Activated CD4-positive, alpha-beta T cell treated with anti-CD3 and anti-CD28 coated beads for 24 hours (primary cell): ENCODE results near the gene ERVW-1.
"Not testable (repeated sequence)": the region's sequence is repeated elsewhere in the genome, so short reads cannot be mapped to it uniquely, and the experiment has no call there.

Source experiments
- DNase-seq, 2 donors: peaks; one replicate each; pipeline ENCODE4 v3.0.0-alpha.2; 2020; ENCODE audit warnings: low read depth in 2 of 2

ERVW-1 gene

DNA sequence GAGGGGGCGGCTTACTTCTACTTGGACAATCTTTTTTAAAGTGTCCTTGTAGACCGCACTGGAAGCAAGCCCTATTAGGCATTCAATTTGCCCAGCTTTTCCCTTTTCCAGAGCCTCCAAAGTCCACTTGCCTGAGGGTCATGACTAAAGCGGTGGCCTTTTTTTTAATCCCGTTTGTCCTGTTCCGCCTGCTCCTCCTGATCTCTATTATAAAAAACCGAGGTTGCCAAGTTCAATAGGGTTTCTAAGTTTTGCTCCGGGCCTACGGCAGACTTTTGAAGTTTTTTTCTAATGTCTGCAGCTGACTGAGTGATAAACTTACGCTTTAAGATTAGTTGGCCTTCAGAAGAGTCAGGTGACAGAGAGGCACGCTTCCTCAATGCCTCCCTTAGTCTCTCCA lies 3.8 kb downstream of the ERVW-1 start:
- DNase-seq: not testable (repeated sequence)

DNA sequence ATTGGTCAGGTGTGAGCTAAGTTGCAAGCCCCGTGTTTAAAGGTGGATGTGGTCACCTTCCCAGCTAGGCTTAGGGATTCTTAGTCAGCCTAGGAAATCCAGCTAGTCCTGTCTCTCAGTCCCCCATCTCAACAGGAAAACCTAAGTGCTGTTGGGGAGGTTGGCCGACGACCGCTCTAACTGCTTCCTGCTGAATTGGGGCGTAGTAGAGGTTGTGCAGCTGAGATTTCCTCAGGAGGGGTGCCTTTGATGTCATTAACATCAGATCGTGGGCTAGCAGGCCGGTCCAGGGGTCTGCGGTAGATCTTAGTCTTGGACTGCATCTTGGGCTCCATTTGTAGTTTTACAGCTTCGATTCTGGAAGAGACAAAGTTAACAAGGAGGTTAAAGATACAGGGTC lies 9.2 kb downstream of the ERVW-1 start:
- DNase-seq: not testable (repeated sequence)

DNA sequence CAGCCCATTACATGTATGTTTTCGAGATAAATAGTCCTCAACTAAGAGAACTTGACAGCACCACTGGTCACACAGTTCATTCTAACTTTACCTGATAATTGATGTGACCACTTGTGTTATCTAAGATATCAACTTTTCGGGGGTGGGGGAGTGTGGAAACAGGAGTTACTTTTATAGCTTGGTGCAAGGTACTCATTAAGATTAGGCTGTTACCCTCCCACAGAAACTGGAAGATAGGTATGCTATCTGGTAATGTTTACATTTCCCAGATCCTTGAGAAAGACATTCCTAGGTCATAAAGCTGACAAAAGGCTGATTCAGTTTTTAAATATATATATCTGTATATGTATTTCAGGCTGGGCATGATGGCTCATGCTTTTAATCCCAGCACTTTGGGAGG lies 11.1 kb downstream of the ERVW-1 start:
- DNase-seq: no peak

DNA sequence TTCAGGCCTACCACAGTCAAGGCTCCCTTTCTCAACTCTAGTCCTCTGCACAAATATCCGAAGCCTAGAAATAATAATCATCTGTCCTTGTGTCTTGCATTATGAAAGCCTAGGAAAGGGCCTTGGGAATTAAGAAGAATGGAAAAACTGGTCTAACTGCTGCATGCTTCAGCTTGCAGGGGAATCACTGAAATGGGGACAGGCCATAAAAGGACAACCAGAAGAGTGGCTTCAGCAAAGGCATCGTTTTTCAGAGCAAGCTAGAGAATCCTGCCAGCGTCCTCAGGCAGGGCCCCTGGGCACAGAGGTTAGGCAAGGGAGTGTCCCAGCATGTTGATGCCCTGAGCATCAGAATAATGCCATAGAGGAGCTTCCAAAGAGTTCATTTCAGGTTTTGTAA lies 13.2 kb downstream of the ERVW-1 start:
- no peak for DNase-seq

DNA sequence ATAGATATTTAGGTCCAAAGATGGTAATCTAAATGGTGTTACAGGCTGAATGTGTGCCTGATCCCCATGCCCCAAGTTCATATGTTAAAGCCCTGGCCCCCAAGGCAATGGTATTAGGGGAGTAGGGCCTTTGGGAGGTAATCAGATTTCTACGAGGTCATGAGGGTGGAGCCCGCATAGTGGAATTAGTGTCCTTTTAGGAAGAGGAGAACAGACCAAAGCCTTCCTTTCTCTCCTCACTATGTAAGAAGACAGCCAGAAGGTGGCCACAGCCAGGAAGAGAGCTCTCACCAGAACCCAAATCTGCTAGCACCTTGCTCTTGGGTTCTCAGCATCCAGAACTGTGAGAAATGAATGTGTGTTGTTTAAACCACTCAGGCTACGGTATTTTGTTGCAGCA lies 15.2 kb downstream of the ERVW-1 start:
- no peak for DNase-seq

DNA sequence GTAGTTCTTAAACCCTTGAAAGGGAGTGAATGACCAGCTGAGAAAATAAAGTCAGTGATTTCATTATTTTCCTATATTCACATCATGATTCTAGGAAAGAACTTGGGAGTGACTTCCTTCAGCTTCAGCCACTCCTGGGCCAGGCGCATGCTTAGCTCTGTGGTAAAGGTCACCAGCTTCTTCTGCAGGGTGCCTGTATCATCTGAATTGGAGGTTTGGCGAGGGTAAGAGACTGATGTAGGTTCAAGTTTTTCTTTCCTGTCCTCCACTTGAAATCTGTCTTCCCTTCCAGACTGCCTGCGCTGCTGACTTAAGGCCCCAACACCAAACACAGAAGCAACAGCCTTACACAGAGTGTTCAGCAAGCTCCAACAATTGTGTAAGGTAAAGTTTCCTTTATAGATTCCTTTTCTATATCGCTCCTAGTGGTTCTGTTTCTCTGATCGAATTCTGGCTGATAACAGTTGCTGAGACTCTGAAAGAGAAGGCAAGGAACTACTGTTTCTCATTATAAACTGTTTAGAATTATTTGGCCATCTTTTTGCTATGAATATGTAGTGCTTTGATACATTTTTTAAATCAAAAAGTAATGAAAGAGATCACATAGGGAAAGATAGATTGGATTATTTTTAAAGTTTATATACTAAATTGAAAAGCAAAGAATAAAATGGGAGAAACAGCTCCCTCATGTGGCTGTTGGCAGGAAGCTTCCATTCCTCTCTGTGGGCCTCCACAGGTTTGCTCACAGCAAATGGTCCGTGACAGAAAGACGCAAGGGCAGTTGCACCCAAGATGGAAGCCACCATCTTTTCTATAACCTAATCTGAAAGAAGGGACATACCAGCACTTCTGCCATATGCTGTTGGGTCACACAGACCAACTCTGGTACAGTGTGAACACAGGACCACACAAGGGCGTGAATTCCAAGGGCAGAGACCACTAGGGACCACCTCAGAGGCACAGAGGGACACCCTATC lies 16.4 kb downstream of the ERVW-1 start:
- peak in 1 of 2 donors; percentile 10 for DNase-seq

DNA sequence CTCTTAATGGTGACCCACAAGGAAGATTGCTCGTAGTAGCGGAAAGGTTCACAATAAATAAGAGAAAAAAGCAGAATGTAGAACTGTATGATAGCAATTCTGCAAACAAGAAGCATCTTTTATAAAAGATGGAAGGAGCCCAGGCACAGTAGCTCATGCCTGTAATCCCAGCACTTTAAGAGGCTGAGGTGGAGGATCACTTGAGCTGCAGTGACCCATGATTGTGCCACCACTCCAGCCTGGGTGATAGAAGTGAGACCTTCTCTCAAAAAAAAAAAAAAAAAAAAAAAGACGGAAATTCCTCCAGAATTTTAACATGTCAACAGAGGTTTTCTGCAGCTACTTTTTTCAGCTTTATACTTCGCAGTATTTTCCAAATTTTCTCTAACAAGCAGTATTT lies 17.2 kb downstream of the ERVW-1 start:
- DNase-seq: no peak

DNA sequence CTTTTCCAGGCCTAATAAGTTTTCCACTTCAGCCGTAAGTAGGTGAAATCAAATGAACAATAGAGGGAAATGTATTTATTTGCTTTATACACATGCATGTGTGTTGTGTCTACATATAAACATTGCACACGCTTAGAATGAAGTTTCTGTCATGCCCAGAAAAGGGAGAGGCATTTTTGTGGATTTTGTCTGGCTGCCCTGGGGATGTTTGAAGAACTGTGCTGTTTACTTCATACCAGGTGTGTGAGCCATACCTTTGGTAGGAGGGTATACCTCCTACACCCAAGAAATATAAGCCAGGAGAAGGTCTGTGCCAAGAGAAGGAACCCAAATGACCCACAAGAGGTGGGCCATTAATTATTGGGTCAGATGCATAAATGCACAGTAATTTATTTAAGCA lies 17.6 kb downstream of the ERVW-1 start:
- DNase-seq: no peak

DNA sequence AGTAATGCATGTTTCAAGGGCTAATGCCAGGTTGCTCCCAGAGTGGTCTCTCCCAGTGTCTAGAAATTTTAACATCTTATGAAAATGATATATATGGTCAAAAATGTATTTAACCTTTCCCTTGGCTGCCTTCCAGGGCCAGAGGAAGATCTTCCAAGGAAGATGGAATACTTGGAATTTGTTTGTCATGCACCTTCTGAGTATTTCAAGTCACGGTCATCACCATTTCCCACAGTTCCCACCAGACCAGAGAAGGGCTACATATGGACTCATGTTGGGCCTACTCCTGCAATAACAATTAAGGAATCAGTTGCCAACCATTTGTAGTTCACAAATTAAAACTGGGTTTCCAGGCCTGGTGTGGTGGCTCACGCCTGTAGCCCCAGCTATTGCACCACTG lies 21.5 kb downstream of the ERVW-1 start:
- DNase-seq: no peak

DNA sequence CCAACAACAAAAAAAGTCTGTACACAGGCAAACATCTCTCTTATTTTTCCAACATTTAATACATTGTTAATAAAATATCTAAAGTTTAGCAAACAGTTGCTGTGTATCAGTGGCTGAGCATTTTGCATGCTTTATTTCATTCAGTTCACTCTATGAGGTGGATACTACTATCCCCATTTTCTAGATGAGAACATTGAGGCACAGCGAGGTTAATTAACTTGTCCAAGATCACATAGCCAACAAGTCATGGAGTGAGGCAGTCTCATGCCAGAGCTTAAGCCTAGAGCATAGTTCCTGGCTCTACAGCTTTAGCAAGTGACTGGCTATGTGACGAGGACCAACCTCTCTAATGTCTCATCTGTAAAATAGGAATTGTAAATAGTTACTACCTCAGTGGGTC lies 26.1 kb downstream of the ERVW-1 start:
- DNase-seq: no peak

DNA sequence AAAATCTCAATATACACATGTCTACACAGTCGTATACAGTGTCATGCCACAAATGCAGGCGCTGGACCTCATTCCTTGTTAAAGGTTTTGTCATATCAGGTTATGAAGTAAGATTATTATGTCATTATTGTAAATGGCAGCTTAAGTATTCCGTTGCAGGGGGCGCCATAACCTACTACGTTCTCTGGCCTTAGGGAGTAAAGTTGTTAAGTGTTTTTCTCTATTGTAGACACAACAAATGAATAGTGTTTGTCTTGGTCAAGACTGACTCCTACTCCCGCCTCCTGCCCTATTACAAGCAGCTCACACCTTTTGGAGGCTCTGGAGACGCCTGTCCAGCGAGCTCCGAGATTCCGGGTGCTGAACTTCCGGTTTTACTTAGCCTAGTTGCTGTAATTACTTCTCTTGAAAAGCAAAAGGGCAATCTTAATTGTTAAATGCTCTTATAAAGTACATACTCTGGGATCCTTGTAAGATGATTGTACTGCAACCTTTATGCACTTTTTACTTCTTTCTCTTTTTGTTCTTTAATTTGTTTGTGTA lies 29.5 kb downstream of the ERVW-1 start:
- DNase-seq: peak; percentile 18 to 39

DNA sequence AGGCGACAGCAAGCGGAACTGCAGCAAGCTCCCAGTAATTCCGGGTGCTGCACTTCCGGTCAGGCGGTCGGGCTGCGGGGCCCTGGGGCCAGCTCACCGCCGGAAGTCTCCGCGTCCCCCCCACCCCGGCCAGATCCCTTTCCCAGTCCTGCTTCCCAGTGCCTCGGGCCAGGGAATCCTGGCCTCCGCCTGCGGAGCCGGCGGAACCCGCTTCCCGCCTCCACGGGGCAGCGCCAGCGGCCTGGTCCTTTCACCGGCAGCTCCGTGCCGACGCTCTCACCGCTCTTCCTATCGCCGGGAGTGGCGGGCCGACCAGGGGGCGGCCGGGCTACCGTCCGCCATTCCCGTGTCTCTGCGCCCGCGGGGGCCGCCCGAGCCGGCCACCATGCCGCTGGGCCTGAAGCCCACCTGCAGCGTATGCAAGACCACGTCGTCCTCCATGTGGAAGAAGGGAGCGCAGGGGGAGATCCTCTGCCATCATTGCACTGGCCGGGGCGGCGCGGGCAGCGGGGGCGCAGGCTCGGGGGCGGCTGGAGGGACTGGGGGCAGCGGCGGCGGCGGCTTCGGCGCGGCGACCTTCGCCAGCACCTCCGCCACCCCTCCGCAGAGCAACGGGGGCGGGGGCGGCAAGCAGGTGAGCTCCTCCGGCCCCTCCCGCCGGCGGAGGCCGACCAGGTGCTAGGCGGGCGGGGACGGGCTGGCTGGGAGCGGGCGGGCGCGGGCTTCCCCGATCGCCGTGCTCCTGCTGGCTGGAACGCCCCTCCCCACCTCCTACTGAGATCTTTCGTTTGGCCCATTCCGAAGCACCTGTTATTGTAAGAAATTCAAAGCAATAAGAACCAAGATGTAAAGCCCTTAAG lies 30.2 kb downstream of the ERVW-1 start, which contains the start of gene GATAD1:
TSS of gene GATAD1 (plus strand) at position 138 of the 860 bp plus-strand sequence. CDS start at position 386, 248 bp downstream.
- peak; percentile 69 to 74 for DNase-seq

DNA sequence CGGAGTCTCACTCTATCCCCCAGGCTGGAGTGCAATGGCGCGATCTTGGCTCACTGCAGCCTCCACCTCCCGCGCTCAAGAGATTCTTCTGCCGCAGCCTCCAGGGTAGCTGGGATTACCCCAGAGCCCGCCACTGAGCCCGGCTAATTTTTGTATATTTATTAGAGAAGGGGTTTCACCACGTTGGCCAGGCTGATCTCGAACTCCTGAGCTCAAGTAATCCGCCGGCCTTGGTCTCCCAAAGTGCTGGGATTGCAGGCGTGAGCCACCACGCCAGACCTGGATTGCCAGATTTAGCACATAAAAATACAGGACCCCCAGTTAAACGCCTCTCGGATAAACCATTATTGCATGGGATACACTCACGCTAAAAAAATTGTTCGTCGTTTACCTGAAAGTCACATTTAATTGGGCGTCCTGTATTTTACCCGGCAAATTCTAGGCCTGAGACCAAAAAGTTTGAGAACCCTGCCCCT lies 30.8 kb downstream of the ERVW-1 start:
- no peak for DNase-seq

DNA sequence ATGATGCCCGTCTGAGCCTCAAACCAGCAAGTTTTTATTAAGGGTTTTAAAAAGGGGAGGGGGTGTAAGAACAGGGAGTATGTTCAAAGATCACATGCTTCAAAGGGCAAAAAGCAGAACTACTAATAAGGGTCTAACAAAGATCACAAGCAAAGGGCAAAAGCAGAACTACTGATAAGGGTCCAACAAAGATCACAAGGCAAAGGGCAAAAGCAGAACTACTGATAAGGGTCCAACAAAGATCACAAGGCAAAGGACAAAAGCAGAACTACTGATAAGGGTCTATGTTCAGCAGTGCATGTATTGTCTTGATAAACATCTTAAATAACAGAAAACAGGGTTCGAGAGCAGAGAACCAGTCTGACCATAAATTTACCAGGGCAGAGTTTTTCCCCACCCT lies 35.0 kb downstream of the ERVW-1 start:
- DNase-seq: not testable (repeated sequence)

DNA sequence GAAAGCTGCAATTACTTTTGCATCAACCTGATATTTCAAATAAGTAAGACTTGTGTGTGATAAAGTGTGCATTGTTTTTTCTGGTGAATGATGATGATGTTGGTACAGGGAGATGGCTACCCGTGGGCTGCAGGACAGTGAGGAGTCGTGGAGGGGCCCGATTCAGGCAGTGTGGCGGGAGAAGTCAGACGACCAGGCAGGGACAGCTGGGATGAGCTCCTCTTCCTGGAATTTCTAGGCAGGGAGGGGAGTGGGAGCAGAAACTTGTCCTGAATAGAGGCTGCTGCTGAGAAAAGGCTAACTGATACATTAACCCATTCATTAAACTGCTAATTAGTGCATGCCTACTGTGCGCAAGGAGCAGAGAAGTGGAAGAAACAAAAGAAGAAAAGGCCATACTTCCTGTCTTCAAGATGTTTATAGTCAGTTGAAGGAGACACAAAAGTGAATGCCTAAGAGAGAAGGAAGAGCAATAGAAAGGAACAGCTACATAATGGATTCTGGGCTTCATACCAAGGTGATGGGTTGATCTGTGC lies 39.7 kb downstream of the ERVW-1 start:
- no peak for DNase-seq

DNA sequence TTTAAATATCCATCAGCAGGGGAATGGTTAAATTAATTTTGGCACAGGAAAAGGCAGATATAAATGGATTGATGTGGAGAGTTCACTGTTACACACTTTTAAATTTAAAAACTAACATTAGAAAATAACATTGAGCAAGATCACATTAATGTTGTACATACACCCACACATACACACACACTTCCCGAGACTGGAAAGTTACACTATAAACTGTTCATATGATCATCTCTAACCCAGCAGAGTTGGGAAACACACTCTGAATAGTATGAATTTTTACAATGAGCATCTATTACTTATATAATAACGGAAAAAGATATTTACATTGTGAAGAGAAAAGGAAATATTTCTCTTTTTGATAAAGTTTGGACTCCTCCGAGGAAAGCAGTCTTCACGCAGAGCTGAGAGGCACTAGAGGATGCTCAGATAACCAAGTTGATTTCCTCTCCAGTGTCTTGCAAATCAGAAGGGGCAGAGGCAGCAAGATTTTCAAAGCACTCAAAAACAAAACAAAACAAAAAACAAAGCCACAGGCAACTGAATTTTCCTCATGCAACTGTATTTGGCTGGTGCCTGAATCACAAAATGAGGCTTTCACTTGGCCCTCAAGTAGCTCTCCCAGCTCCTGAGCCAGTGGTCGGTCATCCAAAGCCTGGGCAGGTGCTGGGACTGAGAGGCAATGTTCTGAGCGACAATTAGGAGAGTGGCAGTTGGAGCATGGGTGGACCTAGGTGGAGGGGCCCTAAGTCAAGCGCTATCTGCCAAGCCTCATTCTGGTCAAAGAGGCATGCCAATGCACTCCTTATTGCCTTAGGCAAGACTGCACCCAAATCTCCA lies 40.9 kb downstream of the ERVW-1 start:
- DNase-seq: no peak

DNA sequence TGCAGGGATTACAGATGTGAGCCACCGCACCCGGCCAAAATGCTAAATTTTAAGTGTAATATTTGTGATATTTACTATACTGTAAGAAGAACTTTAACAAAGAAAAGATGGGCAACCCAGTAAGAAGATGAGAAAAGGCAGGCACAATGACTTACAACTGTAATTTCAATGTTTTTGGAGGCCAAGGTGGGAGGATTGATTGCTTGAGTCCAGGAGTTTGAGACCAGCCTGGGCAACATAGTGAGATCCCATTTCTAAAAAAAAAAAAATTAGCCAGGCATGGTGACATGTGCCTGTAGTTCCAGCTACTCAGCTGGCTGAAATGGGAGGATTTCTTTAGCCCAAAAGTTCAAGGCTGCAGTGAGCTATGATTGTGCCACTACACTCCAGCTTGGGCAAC lies 42.2 kb downstream of the ERVW-1 start:
- no peak for DNase-seq

DNA sequence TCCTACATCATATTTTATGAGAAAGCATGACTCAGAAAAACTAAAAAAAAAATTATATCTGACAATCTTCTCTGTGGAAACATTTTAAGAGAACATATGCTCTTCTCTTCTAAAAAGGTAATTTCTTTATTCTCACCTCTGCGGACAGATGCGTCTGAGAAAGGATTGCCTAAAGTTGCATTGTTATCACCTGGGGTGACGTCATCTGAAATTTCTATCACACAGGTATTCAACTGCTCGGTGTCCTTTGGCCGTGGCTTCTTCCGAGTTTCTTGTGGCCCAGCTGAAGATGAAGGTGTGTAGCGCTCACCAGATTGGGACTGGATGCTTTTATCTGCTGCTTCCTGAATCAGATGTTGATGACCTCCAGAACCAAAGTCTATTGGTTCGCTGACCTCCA lies 44.7 kb downstream of the ERVW-1 start:
- DNase-seq: no peak

DNA sequence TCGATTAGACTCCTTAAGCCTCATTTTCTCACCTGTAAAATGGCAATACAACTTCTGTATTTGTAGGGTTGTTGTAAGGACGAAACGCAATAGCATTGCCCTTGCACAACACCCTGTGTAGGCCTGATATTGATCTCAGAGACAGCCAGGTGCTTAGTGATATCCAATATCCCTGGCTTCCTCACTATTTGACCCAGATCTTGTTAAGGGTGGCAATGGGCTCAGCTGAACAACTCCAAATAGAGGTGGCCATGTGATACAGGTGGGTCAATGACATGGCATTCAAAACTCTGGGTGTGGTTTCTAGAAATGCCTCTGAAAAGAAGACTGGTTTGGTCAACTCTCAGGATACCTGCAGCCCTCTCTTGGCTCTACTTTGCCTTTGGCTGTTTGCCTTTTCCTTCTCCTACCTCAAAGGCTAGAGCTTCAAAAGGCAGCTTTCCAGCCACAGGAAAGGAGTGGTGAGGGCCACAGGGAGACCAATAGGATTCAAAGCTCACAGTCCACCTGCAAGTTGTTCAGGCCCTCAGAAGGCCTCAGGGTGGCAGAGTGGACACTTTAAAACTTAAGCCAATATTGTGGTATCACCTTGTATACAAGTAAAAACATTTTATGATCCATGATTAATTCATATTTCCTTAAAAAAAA lies 45.3 kb downstream of the ERVW-1 start:
- DNase-seq: no peak

DNA sequence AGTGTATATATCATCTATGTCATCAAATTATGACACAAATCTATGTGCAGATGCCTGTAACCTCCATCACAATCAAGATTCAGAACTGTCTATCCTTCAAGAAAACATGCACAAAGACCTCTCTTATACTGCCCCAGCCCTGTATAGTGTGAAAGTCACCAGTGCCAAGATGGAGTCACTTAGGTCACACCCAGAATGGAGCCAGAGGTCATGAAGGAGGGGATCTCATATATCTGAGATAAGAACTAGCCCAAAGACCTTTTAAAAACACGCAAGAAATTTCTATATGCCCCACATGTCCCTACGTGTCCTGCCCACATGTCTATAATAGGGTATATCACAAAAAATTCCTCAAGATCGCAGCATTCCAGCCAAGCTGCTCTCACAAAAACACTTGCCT lies 50.6 kb downstream of the ERVW-1 start:
- DNase-seq: no peak
